Measurements from ENCODE around the gene ITGAE.

Gene ITGAE

DNA sequence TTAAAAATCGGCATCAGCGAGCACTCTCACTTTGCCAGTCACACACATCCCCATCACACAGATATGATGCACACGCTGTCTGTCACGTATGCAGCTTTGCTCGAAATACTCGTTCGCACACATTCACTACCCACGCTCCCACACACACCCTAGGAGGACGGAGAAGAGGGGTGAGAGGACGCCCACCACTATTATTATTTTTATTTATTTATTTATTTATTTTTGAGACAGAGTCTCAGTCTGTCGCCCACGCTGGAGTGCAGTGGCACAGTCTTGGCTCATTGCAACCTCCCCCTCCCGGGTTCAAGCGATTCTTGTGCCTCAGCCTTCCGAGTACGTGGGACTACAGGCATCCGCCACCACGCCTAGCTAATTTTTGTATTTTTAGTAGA is 46.9 kb downstream of the ITGAE start:
- TF ChIP-seq SPI1 (IDR thresholded peaks at IDR 0.05; ENCODE audit: low read depth, low read length) = no peak
- TF ChIP-seq PAX5 (IDR thresholded peaks at IDR 0.05; ENCODE audit: insufficient read depth, low read length, severe bottlenecking) = no peak
- TF ChIP-seq POLR2A (IDR thresholded peaks at IDR 0.05; ENCODE audit: low read depth, low read length) = no peak
- TF ChIP-seq POLR2AphosphoS5 (IDR thresholded peaks at IDR 0.05; ENCODE audit: low read depth, low read length) = no peak
- no peak for TF ChIP-seq POU2F2 (IDR thresholded peaks at IDR 0.05; ENCODE audit: low read depth, low read length)
- TF ChIP-seq TAF1 (IDR thresholded peaks at IDR 0.05; ENCODE audit: low read depth, low read length) = no peak
- FAIRE-seq (peak; percentile 45), DNase-seq (ENCODE audit: insufficient read length, low spot score) (no peak)

DNA sequence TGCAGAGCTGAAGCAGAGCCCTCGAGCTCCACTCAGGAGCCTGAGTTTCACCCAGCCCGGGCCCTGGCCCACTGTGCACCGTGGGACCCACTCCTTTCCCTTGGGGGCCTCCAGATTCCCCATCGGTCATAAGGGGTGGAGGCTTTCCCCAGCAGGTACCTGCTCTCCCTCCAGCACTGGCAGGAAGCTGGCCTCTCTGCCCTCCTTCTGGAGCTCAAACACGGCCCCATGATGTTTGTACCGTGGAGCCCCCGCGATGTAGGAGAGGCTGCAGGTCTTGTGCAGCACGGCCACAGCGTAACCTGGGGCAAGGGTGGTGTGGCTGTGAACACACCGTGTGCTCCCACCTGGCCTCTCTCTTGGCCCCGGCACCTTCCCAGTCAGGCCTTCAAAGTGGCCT is 47.4 kb downstream of the ITGAE start:
- TF ChIP-seq TAF1 (IDR thresholded peaks at IDR 0.05; ENCODE audit: low read depth, low read length) = no peak
- no peak for TF ChIP-seq PAX5 (IDR thresholded peaks at IDR 0.05; ENCODE audit: insufficient read depth, low read length, severe bottlenecking)
- TF ChIP-seq POLR2AphosphoS5 (IDR thresholded peaks at IDR 0.05; ENCODE audit: low read depth, low read length) = no peak
- no peak for TF ChIP-seq SPI1 (IDR thresholded peaks at IDR 0.05; ENCODE audit: low read depth, low read length)
- no peak for TF ChIP-seq POLR2A (IDR thresholded peaks at IDR 0.05; ENCODE audit: low read depth, low read length)
- TF ChIP-seq POU2F2 (IDR thresholded peaks at IDR 0.05; ENCODE audit: low read depth, low read length) = no peak
- FAIRE-seq (no peak), DNase-seq (ENCODE audit: insufficient read length, low spot score) (no peak)

- DNase-seq (ENCODE audit: insufficient read length, low spot score) (no peak), FAIRE-seq (no peak)
- TF ChIP-seq SPI1 (IDR thresholded peaks at IDR 0.05; ENCODE audit: low read depth, low read length) = no peak
- TF ChIP-seq POLR2AphosphoS5 (IDR thresholded peaks at IDR 0.05; ENCODE audit: low read depth, low read length) = no peak
- TF ChIP-seq TAF1 (IDR thresholded peaks at IDR 0.05; ENCODE audit: low read depth, low read length) = no peak
- no peak for TF ChIP-seq PAX5 (IDR thresholded peaks at IDR 0.05; ENCODE audit: insufficient read depth, low read length, severe bottlenecking)
- no peak for TF ChIP-seq POLR2A (IDR thresholded peaks at IDR 0.05; ENCODE audit: low read depth, low read length)
- no peak for TF ChIP-seq POU2F2 (IDR thresholded peaks at IDR 0.05; ENCODE audit: low read depth, low read length)
These were observed 49.2 kb downstream of the ITGAE start for GRCh38 chr17:3751836-3752235.

- FAIRE-seq (peak; percentile 79), DNase-seq (ENCODE audit: insufficient read length, low spot score) (no peak)
- no peak for TF ChIP-seq SPI1 (IDR thresholded peaks at IDR 0.05; ENCODE audit: low read depth, low read length)
- TF ChIP-seq TAF1 (IDR thresholded peaks at IDR 0.05; ENCODE audit: low read depth, low read length) = no peak
- no peak for TF ChIP-seq POU2F2 (IDR thresholded peaks at IDR 0.05; ENCODE audit: low read depth, low read length)
- no peak for TF ChIP-seq POLR2A (IDR thresholded peaks at IDR 0.05; ENCODE audit: low read depth, low read length)
- TF ChIP-seq PAX5 (IDR thresholded peaks at IDR 0.05; ENCODE audit: insufficient read depth, low read length, severe bottlenecking) = no peak
- TF ChIP-seq POLR2AphosphoS5 (IDR thresholded peaks at IDR 0.05; ENCODE audit: low read depth, low read length) = no peak
These were observed 50.1 kb downstream of the ITGAE start for GRCh38 chr17:3750926-3751325.

GRCh38 chr17:3750296-3750695 is 50.7 kb downstream of the ITGAE start:
- FAIRE-seq = no peak
- TF ChIP-seq SPI1 (IDR thresholded peaks at IDR 0.05; ENCODE audit: low read depth, low read length) = no peak
- no peak for TF ChIP-seq POLR2AphosphoS5 (IDR thresholded peaks at IDR 0.05; ENCODE audit: low read depth, low read length)
- no peak for TF ChIP-seq TAF1 (IDR thresholded peaks at IDR 0.05; ENCODE audit: low read depth, low read length)
- TF ChIP-seq PAX5 (IDR thresholded peaks at IDR 0.05; ENCODE audit: insufficient read depth, low read length, severe bottlenecking) = no peak
- no peak for TF ChIP-seq POLR2A (IDR thresholded peaks at IDR 0.05; ENCODE audit: low read depth, low read length)
- no peak for TF ChIP-seq POU2F2 (IDR thresholded peaks at IDR 0.05; ENCODE audit: low read depth, low read length)
- DNase-seq (ENCODE audit: insufficient read length, low spot score) = no peak

GRCh38 chr17:3748576-3748975 is 52.4 kb downstream of the ITGAE start:
- DNase-seq (ENCODE audit: insufficient read length, low spot score) (no peak), FAIRE-seq (no peak)
- no peak for TF ChIP-seq POLR2AphosphoS5 (IDR thresholded peaks at IDR 0.05; ENCODE audit: low read depth, low read length)
- no peak for TF ChIP-seq POU2F2 (IDR thresholded peaks at IDR 0.05; ENCODE audit: low read depth, low read length)
- no peak for TF ChIP-seq PAX5 (IDR thresholded peaks at IDR 0.05; ENCODE audit: insufficient read depth, low read length, severe bottlenecking)
- no peak for TF ChIP-seq POLR2A (IDR thresholded peaks at IDR 0.05; ENCODE audit: low read depth, low read length)
- TF ChIP-seq TAF1 (IDR thresholded peaks at IDR 0.05; ENCODE audit: low read depth, low read length) = no peak
- TF ChIP-seq SPI1 (IDR thresholded peaks at IDR 0.05; ENCODE audit: low read depth, low read length) = no peak

DNA sequence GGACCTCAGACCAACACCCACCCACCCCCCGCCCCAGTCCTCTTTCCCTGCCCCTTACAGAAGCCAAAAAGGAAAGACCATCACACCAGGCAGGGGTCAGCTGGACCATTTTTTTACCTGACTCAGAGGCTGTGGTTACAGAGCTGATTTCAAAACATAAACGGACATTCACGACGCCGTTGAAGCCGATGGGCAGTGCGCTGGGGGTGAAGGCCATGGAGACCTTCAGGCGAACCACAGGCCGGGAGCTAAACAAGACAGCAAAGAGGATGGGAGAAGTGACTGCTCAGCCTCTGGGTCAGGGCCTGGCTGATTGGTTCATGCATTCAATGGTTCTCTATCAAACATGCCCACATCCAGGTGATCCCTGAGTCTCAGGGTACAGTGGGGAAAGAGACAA is 53.2 kb downstream of the ITGAE start:
- TF ChIP-seq SPI1 (IDR thresholded peaks at IDR 0.05; ENCODE audit: low read depth, low read length) (no peak), TAF1 (IDR thresholded peaks at IDR 0.05; ENCODE audit: low read depth, low read length) (no peak), PAX5 (IDR thresholded peaks at IDR 0.05; ENCODE audit: insufficient read depth, low read length, severe bottlenecking) (no peak), POLR2AphosphoS5 (IDR thresholded peaks at IDR 0.05; ENCODE audit: low read depth, low read length) (no peak), POU2F2 (IDR thresholded peaks at IDR 0.05; ENCODE audit: low read depth, low read length) (no peak), POLR2A (IDR thresholded peaks at IDR 0.05; ENCODE audit: low read depth, low read length) (no peak)
- DNase-seq (ENCODE audit: insufficient read length, low spot score) = no peak
- FAIRE-seq = no peak

DNA sequence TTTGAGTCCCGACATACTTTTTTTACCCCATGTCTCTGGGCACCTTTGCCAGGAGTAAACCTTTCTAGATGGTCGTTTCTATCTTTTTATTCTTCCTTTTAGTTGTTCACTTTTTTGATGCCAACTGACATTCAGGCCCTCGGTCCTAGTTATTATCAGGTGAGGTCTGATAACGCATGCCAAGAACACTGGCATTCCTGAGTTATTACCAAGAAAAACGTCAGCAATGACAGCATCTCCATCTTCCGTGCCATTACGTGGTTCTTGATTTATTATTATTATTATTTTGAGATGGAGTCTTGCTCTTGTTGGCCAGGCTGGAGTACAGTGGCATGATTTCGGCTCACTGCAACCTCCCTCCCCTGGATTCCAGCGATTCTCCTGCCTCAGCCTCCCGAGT is 55.9 kb downstream of the ITGAE start:
- DNase-seq (ENCODE audit: insufficient read length, low spot score) = no peak
- TF ChIP-seq POLR2AphosphoS5 (IDR thresholded peaks at IDR 0.05; ENCODE audit: low read depth, low read length) (no peak), PAX5 (IDR thresholded peaks at IDR 0.05; ENCODE audit: insufficient read depth, low read length, severe bottlenecking) (no peak), POU2F2 (IDR thresholded peaks at IDR 0.05; ENCODE audit: low read depth, low read length) (no peak), TAF1 (IDR thresholded peaks at IDR 0.05; ENCODE audit: low read depth, low read length) (no peak), SPI1 (IDR thresholded peaks at IDR 0.05; ENCODE audit: low read depth, low read length) (no peak), POLR2A (IDR thresholded peaks at IDR 0.05; ENCODE audit: low read depth, low read length) (no peak)
- FAIRE-seq = no peak

DNA sequence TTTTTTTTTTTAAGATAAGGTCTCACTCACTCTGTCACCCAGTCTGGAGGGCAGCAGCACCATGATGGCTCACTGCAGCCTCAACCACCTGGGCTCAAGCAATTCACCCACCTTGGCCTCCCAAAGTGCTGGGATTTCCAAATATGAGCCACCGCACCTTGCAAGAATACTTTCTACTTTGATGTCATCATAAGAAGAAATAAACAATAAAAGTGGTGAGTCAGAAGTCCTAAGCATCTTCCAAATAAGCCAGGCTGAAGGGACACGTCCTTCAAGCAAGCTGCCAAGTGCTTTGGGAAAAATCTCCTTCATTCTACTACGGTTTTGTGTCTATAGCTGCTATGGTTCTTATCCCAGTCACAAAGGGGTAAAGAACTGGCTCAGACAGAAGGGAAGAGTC is 57.0 kb downstream of the ITGAE start:
- DNase-seq (ENCODE audit: insufficient read length, low spot score) = no peak
- TF ChIP-seq POU2F2 (IDR thresholded peaks at IDR 0.05; ENCODE audit: low read depth, low read length) (no peak), TAF1 (IDR thresholded peaks at IDR 0.05; ENCODE audit: low read depth, low read length) (no peak), POLR2AphosphoS5 (IDR thresholded peaks at IDR 0.05; ENCODE audit: low read depth, low read length) (no peak), POLR2A (IDR thresholded peaks at IDR 0.05; ENCODE audit: low read depth, low read length) (no peak), SPI1 (IDR thresholded peaks at IDR 0.05; ENCODE audit: low read depth, low read length) (no peak), PAX5 (IDR thresholded peaks at IDR 0.05; ENCODE audit: insufficient read depth, low read length, severe bottlenecking) (no peak)
- FAIRE-seq = no peak

DNA sequence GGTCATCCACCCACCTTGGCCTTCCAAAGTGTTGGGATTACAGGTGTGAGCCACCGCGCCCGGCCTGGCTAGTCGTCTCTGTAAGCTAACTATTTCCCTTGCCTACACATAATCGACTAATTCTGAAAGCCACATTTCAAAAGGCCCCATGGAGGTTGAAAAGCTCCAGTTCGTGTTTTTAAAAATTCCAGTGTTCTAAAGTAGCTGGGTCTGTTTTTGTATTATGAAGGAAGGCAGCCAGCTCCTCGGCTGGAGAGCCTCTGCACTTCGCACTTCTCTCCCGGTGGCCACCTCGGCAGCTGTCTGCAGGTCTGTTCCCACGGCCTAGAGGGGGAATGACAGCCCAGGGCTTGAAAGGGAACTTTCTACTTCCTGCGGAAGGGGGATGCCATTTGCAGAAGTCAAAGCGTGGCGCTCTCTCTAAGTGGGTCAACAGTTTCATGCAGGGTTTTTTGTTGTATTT is 60.3 kb downstream of the ITGAE start:
- TF ChIP-seq POLR2AphosphoS5 (IDR thresholded peaks at IDR 0.05; ENCODE audit: low read depth, low read length) (no peak), SPI1 (IDR thresholded peaks at IDR 0.05; ENCODE audit: low read depth, low read length) (0 out of 2 replicates have a peak, but pooled peaks have one; percentile 6), TAF1 (IDR thresholded peaks at IDR 0.05; ENCODE audit: low read depth, low read length) (no peak), POLR2A (IDR thresholded peaks at IDR 0.05; ENCODE audit: low read depth, low read length) (no peak)
- DNase-seq (ENCODE audit: insufficient read length, low spot score) (no peak), FAIRE-seq (no peak)
